CD4-positive, alpha-beta memory T cell (primary cell): ENCODE data around the gene ABCB10. TPM values are rescaled to one million over a fixed set of nuclear protein-coding genes. Genes with fewer than 3 reads are reported as not detected.

ENCODE experiments used
- CTCF ChIA-PET: fragments of 350-600 bp; sonication (Branson Sonifier 250); formaldehyde crosslinking; loops from one replicate; lab custom pipeline; 2021; ENCODE audit warnings: inconsistent platforms; ENCODE audit not compliant: partially characterized antibody; lab: Charles Lee
- POLR2A ChIA-PET: fragments of 350-600 bp; sonication (Branson Sonifier 250); formaldehyde crosslinking; loops from one replicate; lab custom pipeline; 2021; ENCODE audit not compliant: partially characterized antibody; lab: Charles Lee
- DNase-seq, 5 donors: peaks; one replicate each; pipeline versions ENCODE4 v3.0.0 to v3.0.0-alpha.2; 2020 to 2022; ENCODE audit warnings: mixed read lengths in 1 of 5
- H3K27ac ChIP-seq: one replicate; pipeline ENCODE4 v1.7.0; 2013; ENCODE audit warnings: low read depth, low read length
- H3K27me3 ChIP-seq: 2 replicates; pipeline ENCODE4 v1.7.0; 2013; ENCODE audit warnings: mild to moderate bottlenecking, low read length, moderate library complexity; ENCODE audit not compliant: insufficient read depth
- H3K36me3 ChIP-seq: 2 replicates; pipeline ENCODE4 v1.7.0; 2013; ENCODE audit warnings: mild to moderate bottlenecking, low read length, moderate library complexity; ENCODE audit not compliant: insufficient read depth
- H3K4me1 ChIP-seq: 2 replicates; pipeline ENCODE4 v1.7.0; 2013; ENCODE audit warnings: mild to moderate bottlenecking, low read length, moderate library complexity; ENCODE audit not compliant: insufficient read depth
- H3K4me3 ChIP-seq, 2 donors: one replicate each; pipeline ENCODE4 v1.7.0; 2013; ENCODE audit warnings: low read length in 2 of 2, mild to moderate bottlenecking in 1 of 2
- H3K9me3 ChIP-seq, 2 donors: one replicate each; pipeline ENCODE4 v1.7.0; 2013; ENCODE audit warnings: low read length in 2 of 2, control low read depth in 1 of 2; ENCODE audit not compliant: control insufficient read depth in 1 of 2
- H3K27ac Mint-ChIP-seq, 7 donors: one replicate each; pipeline ENCODE4 v1.8.0; 2020 to 2021; ENCODE audit warnings: mixed read lengths in 7 of 7, mild to moderate bottlenecking in 6 of 7, inconsistent platforms in 3 of 7, moderate library complexity in 3 of 7
- H3K27me3 Mint-ChIP-seq, 2 donors: one replicate each; pipeline ENCODE4 v1.8.0; 2020 to 2021; ENCODE audit warnings: mixed read lengths in 2 of 2
- H3K36me3 Mint-ChIP-seq, 2 donors: one replicate each; pipeline ENCODE4 v1.8.0; 2020 to 2021; ENCODE audit warnings: mixed read lengths in 2 of 2, inconsistent platforms in 1 of 2, mild to moderate bottlenecking in 1 of 2
- H3K4me1 Mint-ChIP-seq, 4 donors: one replicate each; pipeline ENCODE4 v1.8.0; 2020 to 2021; ENCODE audit warnings: mixed read lengths in 4 of 4, mild to moderate bottlenecking in 1 of 4
- H3K4me3 Mint-ChIP-seq, 8 donors: one replicate each; pipeline ENCODE4 v1.8.0; 2020 to 2021; ENCODE audit warnings: mixed read lengths in 8 of 8, mild to moderate bottlenecking in 7 of 8, moderate library complexity in 6 of 8, inconsistent platforms in 3 of 8
- H3K9me3 Mint-ChIP-seq, 8 donors: one replicate each; pipeline ENCODE4 v1.8.0; 2020 to 2021; ENCODE audit warnings: mixed read lengths in 8 of 8, mild to moderate bottlenecking in 5 of 8, inconsistent platforms in 3 of 8, moderate library complexity in 1 of 8
- intact Hi-C: fragments of 100-400 bp; cut with micrococcal nuclease; formaldehyde crosslinking; loops from one replicate; pipeline ENCODE4 v1.15.1; 2023
- polyA plus RNA-seq, 2 donors: library from polyadenylated mRNA; unstranded; fragments of 300-500 nt; fragmentation: Illumina TruSeq; gene quantifications; one replicate each; pipeline ENCODE4 v1.2.3, GENCODE V29; 2021
- total RNA-seq, 2 experiments: library from RNA; stranded (reverse); gene quantifications; one replicate each; pipeline ENCODE4 v1.2.3, GENCODE V29; 2021

Gene ABCB10
- total RNA-seq: 10 to 100 TPM; 19.7 to 20.2 TPM
- polyA plus RNA-seq: 10 to 100 TPM; 10.0 to 11.8 TPM

DNA sequence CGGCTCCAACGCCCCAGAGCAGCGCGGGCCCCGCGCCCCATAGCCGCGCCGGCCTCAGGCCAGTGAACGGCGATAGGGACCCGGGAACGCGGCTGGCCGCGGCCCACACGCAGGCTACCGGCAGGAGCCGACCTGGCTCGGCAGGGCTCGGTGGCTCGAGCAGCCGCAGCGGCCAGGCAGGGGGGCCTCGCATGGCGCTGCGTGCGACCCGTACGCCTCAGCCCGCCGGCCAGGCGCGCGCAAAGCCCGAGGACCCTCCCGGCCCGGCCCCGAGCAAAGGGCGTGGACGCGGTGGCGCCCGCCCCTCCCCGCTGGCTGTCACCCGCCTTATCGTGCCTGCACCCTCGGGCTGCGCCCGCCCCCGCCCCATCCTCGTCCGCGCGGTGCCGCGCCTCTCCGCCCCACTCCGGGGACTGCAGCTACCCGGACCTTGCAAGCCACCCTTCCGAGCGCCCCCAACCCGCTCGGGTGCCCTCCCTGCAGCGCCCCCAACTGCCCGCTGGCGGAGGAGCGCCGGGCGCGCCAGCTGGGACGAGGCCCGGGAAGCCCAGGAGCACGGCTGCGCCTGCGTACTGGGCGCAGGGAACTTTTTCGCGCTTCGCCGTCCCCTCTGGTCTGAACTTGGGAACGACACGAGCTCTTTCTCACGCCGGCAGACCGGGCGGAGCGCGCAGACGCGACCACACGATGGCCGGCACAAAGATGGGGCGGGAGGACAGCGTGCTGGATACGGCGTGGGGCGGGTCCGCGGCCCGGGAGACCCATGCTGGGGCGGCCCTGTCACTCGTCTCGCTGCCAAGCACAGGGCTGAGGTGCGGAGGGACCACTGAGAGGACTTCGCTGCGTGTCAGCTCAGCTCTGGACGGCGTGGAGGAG, at the start of gene ABCB10:
ABCB10 (minus strand) TSS at position 248 of the 876 bp plus-strand sequence; CDS start at position 193, 55 bp downstream.
- Mint-ChIP-seq H3K36me3 (peaks cover 0 to 9% of the 10 kb centered on the region in 2 donors), H3K4me1 (peaks cover 28 to 50% (median 40%) of the 10 kb centered on the region in 4 donors), H3K27ac (peak within 1 kb of the TSS; percentile 89 to 98 (median 93)), H3K27me3 (no peaks in the 10 kb centered on the region), H3K9me3 (no peaks in the 10 kb centered on the region), H3K4me3 (peak within 1 kb of the TSS; percentile 92 to 98 (median 96))
- intact Hi-C loops: loop anchor here (1.0 to 2.0 kb wide), 2 partner anchors 68 to 216 kb away; partner anchors contain the start of genes CCSAP, TAF5L and URB2
- peak within 1 kb of the TSS; percentile 46 for H3K27ac ChIP-seq
- DNase-seq: peak; percentile 79 to 90 (median 82)
- peak within 1 kb of the TSS; percentile 24 to 76 for H3K4me3 ChIP-seq
- ChIA-PET POLR2A (interaction anchor here (0.6 to 3.2 kb wide), 16 partner anchors 11 to 1824 kb away, joined by 3 to 104 read pairs (median 4); partner anchors contain the start of genes CCSAP, GALNT2, JMJD4 and NUP133), CTCF (interaction anchor here (0.9 to 5.6 kb wide), 11 partner anchors 10 to 303 kb away, joined by 3 to 37 read pairs (median 4); partner anchors contain the start of genes TAF5L and URB2)
- H3K27me3 ChIP-seq: no peaks in the 10 kb centered on the region
- no peaks in the 10 kb centered on the region for H3K9me3 ChIP-seq
- peaks cover 37% of the 10 kb centered on the region for H3K4me1 ChIP-seq
- H3K36me3 ChIP-seq: no peaks in the 10 kb centered on the region

DNA sequence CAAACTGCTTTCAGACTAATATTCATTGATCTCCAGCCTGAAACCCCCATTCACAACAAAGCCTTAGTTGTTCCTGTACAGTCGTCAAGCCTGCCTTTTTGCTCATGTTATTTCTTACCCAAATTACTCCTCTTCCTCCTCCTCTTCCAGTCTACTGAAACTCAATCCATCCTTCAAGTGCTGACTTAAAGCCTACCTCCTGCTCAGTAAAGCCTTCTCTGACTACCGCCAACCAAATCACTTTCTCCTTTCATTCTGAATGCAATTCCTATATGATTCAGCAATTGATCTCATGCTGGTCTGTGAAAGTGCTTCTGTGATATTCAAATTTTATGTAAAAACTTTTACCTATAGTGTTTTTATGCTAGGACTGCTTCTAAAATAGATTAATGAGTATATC, 48.9 kb upstream of the ABCB10 start:
- POLR2A ChIA-PET: no interaction called here

DNA sequence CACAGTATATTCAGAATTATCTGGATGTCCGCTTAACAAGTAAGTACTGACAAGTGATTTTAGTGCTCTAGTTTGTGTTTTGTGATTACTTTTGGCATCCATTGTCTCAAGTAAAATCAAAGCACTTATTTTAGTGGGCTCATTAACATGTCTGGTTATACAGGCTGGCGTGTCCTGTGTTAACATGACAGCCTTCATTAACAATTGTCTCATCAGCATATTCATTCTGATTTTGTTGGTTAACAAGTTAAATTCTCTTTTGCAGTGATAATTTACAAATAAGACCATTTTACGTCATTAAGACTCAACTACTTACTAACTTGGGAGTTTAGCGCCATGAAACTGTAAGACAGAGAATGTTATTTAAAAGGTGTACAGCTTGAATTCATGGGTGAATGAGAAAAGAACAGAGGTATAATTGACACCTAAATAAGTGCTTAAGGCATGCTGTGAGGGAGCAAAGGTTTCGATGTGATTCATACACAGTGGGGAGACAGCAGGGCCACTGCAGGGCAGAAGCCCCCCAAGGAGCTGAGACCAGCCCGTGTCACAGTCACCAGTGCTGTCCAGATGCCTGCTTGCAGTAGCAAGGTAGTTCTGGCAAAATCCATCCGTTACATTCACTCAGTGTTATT, 45.0 kb upstream of the ABCB10 start:
- H3K27ac ChIP-seq: no peak overlapping the region
- H3K27me3 ChIP-seq: no peaks in the 10 kb centered on the region
- peaks cover 36% of the 10 kb centered on the region for H3K36me3 ChIP-seq
- no peak for DNase-seq
- Mint-ChIP-seq H3K4me1 (peaks cover 0 to 9% (median 5%) of the 10 kb centered on the region in 4 donors), H3K27me3 (no peaks in the 10 kb centered on the region), H3K36me3 (peaks cover 42 to 80% of the 10 kb centered on the region in 2 donors), H3K27ac (no peak overlapping the region), H3K9me3 (peaks cover 0 to 2% (median 0%) of the 10 kb centered on the region in 8 donors), H3K4me3 (no peak overlapping the region)
- no peak overlapping the region for H3K4me3 ChIP-seq
- H3K9me3 ChIP-seq: no peaks in the 10 kb centered on the region
- CTCF ChIA-PET: no interaction called here
- H3K4me1 ChIP-seq: no peaks in the 10 kb centered on the region
- intact Hi-C loops: no loop called here
- POLR2A ChIA-PET: no interaction called here

More for the DNA sequence above, 48.9 kb upstream of the ABCB10 start:
- Mint-ChIP-seq H3K27me3 (no peaks in the 10 kb centered on the region), H3K27ac (peak overlapping the region in 2 of 7 donors; percentile 43 to 63), H3K9me3 (peaks cover 0 to 2% (median 0%) of the 10 kb centered on the region in 8 donors), H3K4me3 (no peak overlapping the region), H3K36me3 (peaks cover 63 to 90% of the 10 kb centered on the region in 2 donors), H3K4me1 (peaks cover 0 to 4% (median 0%) of the 10 kb centered on the region in 4 donors)
- Histone ChIP-seq H3K9me3 (no peaks in the 10 kb centered on the region), H3K27me3 (no peaks in the 10 kb centered on the region), H3K27ac (no peak overlapping the region), H3K4me1 (no peaks in the 10 kb centered on the region), H3K4me3 (no peak overlapping the region), H3K36me3 (peaks cover 56% of the 10 kb centered on the region)
- intact Hi-C loops: no loop called here
- CTCF ChIA-PET: no interaction called here
- no peak for DNase-seq

DNA sequence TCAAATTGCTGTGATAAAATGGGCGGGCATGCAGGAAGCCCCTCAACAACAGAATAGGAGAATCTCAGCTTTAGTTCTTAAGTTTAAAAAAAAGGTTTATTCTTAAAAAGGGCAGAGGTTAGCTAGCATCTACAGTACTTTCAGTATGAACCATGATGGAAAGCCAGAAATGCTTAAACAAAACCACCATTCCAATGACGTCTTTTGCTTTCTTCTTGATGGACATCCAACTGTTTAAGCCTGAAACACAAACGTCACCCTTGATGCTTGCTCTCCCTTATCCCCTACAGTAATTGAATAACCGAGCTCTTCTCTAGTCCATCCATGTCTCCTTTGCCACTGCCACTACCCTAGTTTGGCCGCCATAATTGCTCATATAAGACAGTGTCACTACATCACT, 41.7 kb upstream of the ABCB10 start:
- ChIA-PET POLR2A (no interaction called here), CTCF (no interaction called here)
- Histone ChIP-seq H3K27ac (no peak overlapping the region), H3K36me3 (peaks cover 26% of the 10 kb centered on the region), H3K9me3 (no peaks in the 10 kb centered on the region), H3K4me3 (no peak overlapping the region), H3K4me1 (no peaks in the 10 kb centered on the region), H3K27me3 (no peaks in the 10 kb centered on the region)
- Mint-ChIP-seq H3K27me3 (no peaks in the 10 kb centered on the region), H3K4me3 (no peak overlapping the region), H3K36me3 (peaks cover 37 to 65% of the 10 kb centered on the region in 2 donors), H3K9me3 (peaks cover 0 to 2% (median 0%) of the 10 kb centered on the region in 8 donors), H3K4me1 (peaks cover 0 to 9% (median 5%) of the 10 kb centered on the region in 4 donors), H3K27ac (peak overlapping the region in 1 of 7 donors; percentile 77)
- intact Hi-C loops: no loop called here
- DNase-seq: no peak

DNA sequence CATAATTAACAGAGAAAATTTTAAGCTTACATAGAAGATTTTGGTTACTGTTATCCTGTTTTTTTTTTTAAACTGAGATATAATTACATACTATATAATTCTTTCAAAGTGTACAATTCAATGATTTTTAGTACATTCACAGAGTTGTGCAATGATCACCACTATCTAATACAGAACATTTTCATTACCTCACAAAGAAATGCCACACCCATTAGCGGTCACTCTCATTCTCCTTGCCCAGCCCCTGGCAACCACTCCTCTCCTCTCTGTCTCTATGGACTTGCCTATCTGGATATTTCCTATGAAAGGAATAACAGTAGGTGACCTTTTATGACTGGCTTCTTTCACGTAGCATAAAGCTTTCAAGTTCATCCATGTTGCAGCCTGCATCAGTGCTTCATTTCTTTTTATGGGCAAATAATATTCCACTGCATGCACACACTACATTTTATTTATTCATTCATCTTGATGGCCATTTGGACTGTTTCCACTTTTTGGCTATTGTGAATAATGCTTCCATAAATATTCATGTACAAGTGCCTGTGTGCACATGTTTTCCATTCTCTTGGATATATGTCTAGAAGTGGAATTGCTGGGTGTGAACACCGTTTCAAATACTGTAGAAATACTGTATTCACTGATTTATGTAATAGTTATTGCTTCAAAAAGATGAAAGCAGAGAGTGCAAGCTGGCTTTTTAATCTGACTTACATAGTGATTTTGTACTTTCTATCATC, 40.9 kb upstream of the ABCB10 start:
- no peak overlapping the region for H3K4me3 ChIP-seq
- H3K27me3 ChIP-seq: no peaks in the 10 kb centered on the region
- ChIA-PET POLR2A (no interaction called here), CTCF (interaction anchor here (1.0 kb wide), 1 partner anchor 17 kb away, joined by 3 read pairs; no protein-coding TSS in a partner anchor)
- H3K27ac ChIP-seq: no peak overlapping the region
- intact Hi-C loops: no loop called here
- no peak for DNase-seq
- peaks cover 0 to 9% (median 5%) of the 10 kb centered on the region in 4 donors for H3K4me1 Mint-ChIP-seq
- H3K27ac Mint-ChIP-seq: peak overlapping the region in 1 of 7 donors; percentile 23
- H3K27me3 Mint-ChIP-seq: no peaks in the 10 kb centered on the region
- H3K4me3 Mint-ChIP-seq: no peak overlapping the region
- no peaks in the 10 kb centered on the region for H3K4me1 ChIP-seq
- H3K9me3 Mint-ChIP-seq: peaks cover 0 to under 1% (median 0%) of the 10 kb centered on the region in 8 donors
- peaks cover 34% of the 10 kb centered on the region for H3K36me3 ChIP-seq
- no peaks in the 10 kb centered on the region for H3K9me3 ChIP-seq
- H3K36me3 Mint-ChIP-seq: peaks cover 42 to 69% of the 10 kb centered on the region in 2 donors

DNA sequence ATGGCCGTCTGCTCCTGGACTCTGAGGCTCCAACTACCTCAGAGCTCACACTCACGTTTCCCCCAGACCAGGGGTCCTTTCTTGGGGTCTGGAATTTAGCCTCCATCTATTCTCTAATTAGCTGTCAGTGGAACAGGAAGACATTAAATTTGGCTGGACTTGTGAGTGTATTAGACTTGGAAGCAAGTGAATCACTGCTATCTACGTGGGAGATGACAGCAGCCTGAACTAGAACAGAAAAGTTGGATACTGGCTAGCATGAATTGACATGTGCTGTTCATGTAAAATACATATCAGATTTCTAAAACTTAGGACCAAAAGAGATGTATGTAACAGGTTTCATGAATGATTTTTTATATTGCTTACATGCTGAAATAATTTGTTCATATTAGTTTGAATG, 39.4 kb upstream of the ABCB10 start:
- H3K36me3 Mint-ChIP-seq: peaks cover 57 to 73% of the 10 kb centered on the region in 2 donors
- no peak overlapping the region for H3K4me3 ChIP-seq
- no peaks in the 10 kb centered on the region for H3K4me1 ChIP-seq
- H3K9me3 ChIP-seq: no peaks in the 10 kb centered on the region
- H3K27me3 ChIP-seq: no peaks in the 10 kb centered on the region
- H3K27ac ChIP-seq: no peak overlapping the region
- DNase-seq: no peak
- peaks cover 31% of the 10 kb centered on the region for H3K36me3 ChIP-seq
- ChIA-PET POLR2A (no interaction called here), CTCF (interaction anchor here (0.7 kb wide), 1 partner anchor 311 kb away, joined by 3 read pairs; no protein-coding TSS in a partner anchor)
- peaks cover 0 to 9% (median 5%) of the 10 kb centered on the region in 4 donors for H3K4me1 Mint-ChIP-seq
- peak overlapping the region in 1 of 7 donors; percentile 23 for H3K27ac Mint-ChIP-seq
- H3K9me3 Mint-ChIP-seq: no peaks in the 10 kb centered on the region
- intact Hi-C loops: no loop called here
- no peak overlapping the region for H3K4me3 Mint-ChIP-seq
- no peaks in the 10 kb centered on the region for H3K27me3 Mint-ChIP-seq
